ENCODE results near the gene UTS2B. TPM values are rescaled to one million over a fixed set of nuclear protein-coding genes. Genes with fewer than 3 reads are reported as not detected.
"Not testable (repeated sequence)": the region's sequence is repeated elsewhere in the genome, so short reads cannot be mapped to it uniquely, and the experiment has no call there.

UTS2B gene
- total and polyA plus RNA-seq, 4 donors, result 0.10 to 0.76 TPM; not detected in 2

DNA sequence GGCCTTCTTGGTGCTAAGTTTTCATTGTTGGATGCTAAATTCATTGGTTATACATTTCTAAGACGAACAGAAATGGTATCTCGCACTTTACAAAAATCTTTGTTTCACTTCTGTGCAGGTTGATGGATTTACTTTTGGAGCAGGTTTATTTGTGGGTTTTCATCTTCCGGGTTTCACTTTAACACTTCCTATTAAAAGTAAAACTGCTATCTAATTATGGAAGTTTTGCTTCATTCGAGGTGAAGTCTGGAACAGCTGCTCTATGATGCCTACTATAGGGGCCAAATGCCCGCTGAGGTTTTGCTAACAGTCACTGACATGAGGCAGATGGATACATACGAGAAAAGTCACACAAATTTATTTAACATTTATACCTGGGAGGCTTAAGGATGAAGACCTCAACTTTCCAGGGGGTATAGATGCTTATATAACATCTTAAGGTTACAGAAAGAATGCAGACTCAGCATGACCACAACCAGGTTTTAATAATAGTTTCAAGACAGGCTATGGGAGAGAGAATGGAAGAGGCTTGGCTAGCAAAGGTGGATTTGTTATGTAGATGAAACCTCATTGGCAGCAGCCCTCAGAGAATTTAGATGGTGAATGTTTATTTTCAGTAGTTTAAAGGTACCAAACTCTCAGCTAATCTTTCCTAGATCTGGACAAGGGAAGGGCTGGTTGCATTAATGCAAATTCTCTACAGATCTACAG, 77.1 kb downstream of the UTS2B start:
- Histone ChIP-seq H3K36me3 (ENCODE audit: control insufficient read depth in 4 of 4, insufficient read depth in 3 of 4, low read depth in 1 of 4, low read length in 3 of 4) (no peaks in the 10 kb centered on the region), H3K4me1 (ENCODE audit: control insufficient read depth in 4 of 4, insufficient read depth in 4 of 4, low read length in 3 of 4) (peaks cover 0 to 2% (median 0%) of the 10 kb centered on the region in 4 donors), H3K4me3 (ENCODE audit: low read depth in 1 of 3, low read length in 3 of 3) (no peak overlapping the region), H3K9me3 (ENCODE audit: control insufficient read depth in 4 of 4, low read length in 3 of 4) (no peaks in the 10 kb centered on the region), H3K9ac (ENCODE audit: low read depth in 1 of 2, low read length in 2 of 2) (no peak overlapping the region), H3K27me3 (ENCODE audit: control insufficient read depth in 4 of 4, insufficient read depth in 4 of 4, low read length in 3 of 4) (no peaks in the 10 kb centered on the region), H3K27ac (ENCODE audit: low read depth in 1 of 2, low read length in 2 of 2) (no peak overlapping the region)
- TF ChIP-seq, protein P1, sequence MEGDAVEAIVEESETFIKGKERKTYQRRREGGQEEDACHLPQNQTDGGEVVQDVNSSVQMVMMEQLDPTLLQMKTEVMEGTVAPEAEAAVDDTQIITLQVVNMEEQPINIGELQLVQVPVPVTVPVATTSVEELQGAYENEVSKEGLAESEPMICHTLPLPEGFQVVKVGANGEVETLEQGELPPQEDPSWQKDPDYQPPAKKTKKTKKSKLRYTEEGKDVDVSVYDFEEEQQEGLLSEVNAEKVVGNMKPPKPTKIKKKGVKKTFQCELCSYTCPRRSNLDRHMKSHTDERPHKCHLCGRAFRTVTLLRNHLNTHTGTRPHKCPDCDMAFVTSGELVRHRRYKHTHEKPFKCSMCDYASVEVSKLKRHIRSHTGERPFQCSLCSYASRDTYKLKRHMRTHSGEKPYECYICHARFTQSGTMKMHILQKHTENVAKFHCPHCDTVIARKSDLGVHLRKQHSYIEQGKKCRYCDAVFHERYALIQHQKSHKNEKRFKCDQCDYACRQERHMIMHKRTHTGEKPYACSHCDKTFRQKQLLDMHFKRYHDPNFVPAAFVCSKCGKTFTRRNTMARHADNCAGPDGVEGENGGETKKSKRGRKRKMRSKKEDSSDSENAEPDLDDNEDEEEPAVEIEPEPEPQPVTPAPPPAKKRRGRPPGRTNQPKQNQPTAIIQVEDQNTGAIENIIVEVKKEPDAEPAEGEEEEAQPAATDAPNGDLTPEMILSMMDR (IDR thresholded peaks at IDR 0.05; ENCODE audit: low read depth, low read length, missing input control), result no peak
- TF ChIP-seq HNF4A (conservative IDR thresholded peaks at IDR 0.05), result no peak
- TF ChIP-seq EGR1 (IDR thresholded peaks at IDR 0.05; ENCODE audit: low read depth in 2 of 2), result no peak
- no peak for TF ChIP-seq FOXA2 (IDR thresholded peaks at IDR 0.05)
- TF ChIP-seq, protein P2, sequence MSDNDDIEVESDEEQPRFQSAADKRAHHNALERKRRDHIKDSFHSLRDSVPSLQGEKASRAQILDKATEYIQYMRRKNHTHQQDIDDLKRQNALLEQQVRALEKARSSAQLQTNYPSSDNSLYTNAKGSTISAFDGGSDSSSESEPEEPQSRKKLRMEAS (IDR thresholded peaks at IDR 0.05), result no peak
- no peak for DNase-seq (ENCODE audit: low spot score)
- WGBS, result 81% methylated on average over 6 of the region's 6 CpGs

DNA sequence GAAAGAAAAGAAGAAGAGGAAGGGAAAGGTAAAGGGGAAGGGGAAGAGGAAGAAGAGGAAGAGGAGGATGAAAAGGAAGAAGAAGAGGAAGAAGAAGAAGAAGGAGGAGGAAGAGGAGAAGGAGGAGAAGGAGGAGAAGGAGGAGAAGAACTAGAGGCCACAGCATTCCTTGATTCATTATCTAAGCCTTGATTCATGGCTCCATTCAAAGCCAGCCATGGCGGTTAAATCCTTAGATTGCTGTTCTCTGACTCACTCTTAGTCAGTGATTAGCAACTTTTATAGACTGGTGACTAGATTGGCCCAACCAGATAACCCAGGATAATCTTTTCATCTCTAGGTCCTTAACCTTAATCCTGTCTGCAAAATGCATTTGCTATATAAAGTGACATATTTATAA, 83.7 kb downstream of the UTS2B start:
- WGBS, result 89% methylated on average over 1 of the region's 1 CpG

DNA sequence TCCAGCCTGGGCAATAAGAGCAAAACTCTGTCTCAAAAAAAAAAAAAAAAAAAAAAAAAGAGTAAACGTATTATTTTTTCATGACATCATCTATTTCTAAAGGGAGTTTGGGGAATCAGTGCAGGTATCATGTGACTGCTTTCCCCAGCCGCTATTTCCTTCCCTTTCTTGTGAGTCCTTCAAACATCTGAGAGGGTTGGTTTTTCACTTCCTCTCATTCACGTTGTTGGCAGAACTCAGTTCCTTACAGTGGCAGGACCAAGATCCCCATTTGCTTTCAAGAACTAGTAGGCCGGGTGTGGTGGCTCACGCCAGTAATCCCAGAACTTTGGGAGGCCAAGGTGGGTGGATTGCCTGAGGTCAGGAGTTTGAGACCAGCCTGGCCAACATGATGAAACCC, 84.3 kb downstream of the UTS2B start:
- not testable (repeated sequence) for H3K4me3 ChIP-seq (ENCODE audit: low read depth in 1 of 3, low read length in 3 of 3); DNase-seq (ENCODE audit: low spot score); H3K36me3 ChIP-seq (ENCODE audit: control insufficient read depth in 4 of 4, insufficient read depth in 3 of 4, low read depth in 1 of 4, low read length in 3 of 4); H3K9me3 ChIP-seq (ENCODE audit: control insufficient read depth in 4 of 4, low read length in 3 of 4); H3K27ac ChIP-seq (ENCODE audit: low read depth in 1 of 2, low read length in 2 of 2); H3K9ac ChIP-seq (ENCODE audit: low read depth in 1 of 2, low read length in 2 of 2); H3K27me3 ChIP-seq (ENCODE audit: control insufficient read depth in 4 of 4, insufficient read depth in 4 of 4, low read length in 3 of 4); H3K4me1 ChIP-seq (ENCODE audit: control insufficient read depth in 4 of 4, insufficient read depth in 4 of 4, low read length in 3 of 4)
- 69% methylated on average over 5 of the region's 5 CpGs for WGBS

More for the DNA sequence above, 83.7 kb downstream of the UTS2B start:
- Histone ChIP-seq H3K9ac (ENCODE audit: low read depth in 1 of 2, low read length in 2 of 2) (no peak overlapping the region), H3K27ac (ENCODE audit: low read depth in 1 of 2, low read length in 2 of 2) (no peak overlapping the region), H3K9me3 (ENCODE audit: control insufficient read depth in 4 of 4, low read length in 3 of 4) (no peaks in the 10 kb centered on the region), H3K36me3 (ENCODE audit: control insufficient read depth in 4 of 4, insufficient read depth in 3 of 4, low read depth in 1 of 4, low read length in 3 of 4) (no peaks in the 10 kb centered on the region), H3K4me1 (ENCODE audit: control insufficient read depth in 4 of 4, insufficient read depth in 4 of 4, low read length in 3 of 4) (no peaks in the 10 kb centered on the region), H3K4me3 (ENCODE audit: low read depth in 1 of 3, low read length in 3 of 3) (no peak overlapping the region), H3K27me3 (ENCODE audit: control insufficient read depth in 4 of 4, insufficient read depth in 4 of 4, low read length in 3 of 4) (no peaks in the 10 kb centered on the region)
- TF ChIP-seq, protein P3, sequence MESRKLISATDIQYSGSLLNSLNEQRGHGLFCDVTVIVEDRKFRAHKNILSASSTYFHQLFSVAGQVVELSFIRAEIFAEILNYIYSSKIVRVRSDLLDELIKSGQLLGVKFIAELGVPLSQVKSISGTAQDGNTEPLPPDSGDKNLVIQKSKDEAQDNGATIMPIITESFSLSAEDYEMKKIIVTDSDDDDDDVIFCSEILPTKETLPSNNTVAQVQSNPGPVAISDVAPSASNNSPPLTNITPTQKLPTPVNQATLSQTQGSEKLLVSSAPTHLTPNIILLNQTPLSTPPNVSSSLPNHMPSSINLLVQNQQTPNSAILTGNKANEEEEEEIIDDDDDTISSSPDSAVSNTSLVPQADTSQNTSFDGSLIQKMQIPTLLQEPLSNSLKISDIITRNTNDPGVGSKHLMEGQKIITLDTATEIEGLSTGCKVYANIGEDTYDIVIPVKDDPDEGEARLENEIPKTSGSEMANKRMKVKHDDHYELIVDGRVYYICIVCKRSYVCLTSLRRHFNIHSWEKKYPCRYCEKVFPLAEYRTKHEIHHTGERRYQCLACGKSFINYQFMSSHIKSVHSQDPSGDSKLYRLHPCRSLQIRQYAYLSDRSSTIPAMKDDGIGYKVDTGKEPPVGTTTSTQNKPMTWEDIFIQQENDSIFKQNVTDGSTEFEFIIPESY (IDR thresholded peaks at IDR 0.05), result no peak
- TF ChIP-seq, protein P2 (IDR thresholded peaks at IDR 0.05), result no peak
- TF ChIP-seq FOXA1 (IDR thresholded peaks at IDR 0.05), result no peak
- DNase-seq (ENCODE audit: low spot score), result no peak

Data from liver (tissue), 9 donors.